Fibroblast of lung (primary cell): ENCODE measurements around the gene ASIC4. TPM values are rescaled to one million over a fixed set of nuclear protein-coding genes. Genes with fewer than 3 reads are reported as not detected.

Source experiments
- DNase-seq, 2 donors: peaks; one replicate each; pipeline versions ENCODE4 v3.0.0 to v3.0.0-alpha.2; 2010; ENCODE audit warnings: low read depth in 2 of 2
- H2AFZ ChIP-seq: 2 replicates; pipeline ENCODE4 v1.5.1; 2012; ENCODE audit warnings: low read length, control low read depth, inconsistent platforms
- H3K27ac ChIP-seq: 2 replicates; pipeline ENCODE4 v1.5.1; 2011; ENCODE audit warnings: low read length, control low read depth; ENCODE audit not compliant: insufficient read depth
- H3K27me3 ChIP-seq: 2 replicates; pipeline ENCODE4 v1.5.1; 2011; ENCODE audit warnings: mild to moderate bottlenecking, low read length; ENCODE audit not compliant: control insufficient read depth, insufficient read depth
- H3K36me3 ChIP-seq: 2 replicates; pipeline ENCODE4 v1.5.1; 2011; ENCODE audit warnings: low read length; ENCODE audit not compliant: control insufficient read depth, insufficient read depth
- H3K4me1 ChIP-seq: 2 replicates; pipeline ENCODE4 v1.5.1; 2011; ENCODE audit warnings: low read length; ENCODE audit not compliant: control insufficient read depth, insufficient read depth; ENCODE audit errors: extremely low read depth
- H3K4me2 ChIP-seq: 2 replicates; pipeline ENCODE4 v1.5.1; 2011; ENCODE audit warnings: low read length, control low read depth; ENCODE audit not compliant: insufficient read depth; ENCODE audit errors: extremely low read depth
- H3K4me3 ChIP-seq, 4 experiments: fragments of 200-600 bp in 1 of 4; sonication (generic) in 1 of 4; replicated peaks in 1 of 4; 2 replicates each; pipeline ENCODE4 v1.5.1; 2011 to 2016; ENCODE audit warnings: low read length in 4 of 4, low read depth in 3 of 4, mild to moderate bottlenecking in 3 of 4, control low read depth in 2 of 4, inconsistent platforms in 1 of 4, mixed read lengths in 1 of 4; ENCODE audit not compliant: insufficient read depth in 1 of 4; ENCODE audit errors: control extremely low read depth in 1 of 4
- H3K79me2 ChIP-seq: 2 replicates; pipeline ENCODE4 v1.5.1; 2012; ENCODE audit warnings: mild to moderate bottlenecking, low read length, inconsistent platforms; ENCODE audit not compliant: control insufficient read depth, insufficient read depth
- H3K9ac ChIP-seq: 2 replicates; pipeline ENCODE4 v1.5.1; 2011; ENCODE audit warnings: mild to moderate bottlenecking, low read length, control low read depth; ENCODE audit not compliant: insufficient read depth
- H3K9me3 ChIP-seq: 2 replicates; pipeline ENCODE4 v1.5.1; 2012; ENCODE audit warnings: low read depth, low read length; ENCODE audit not compliant: control insufficient read depth, insufficient read depth
- H4K20me1 ChIP-seq: 2 replicates; pipeline ENCODE4 v1.5.1; 2011; ENCODE audit warnings: low read length; ENCODE audit not compliant: control insufficient read depth, insufficient read depth; ENCODE audit errors: extremely low read depth
- EZH2 ChIP-seq: IDR thresholded peaks from 2 replicates; pipeline ENCODE4 v1.5.1; 2012; ENCODE audit warnings: low read length, control low read depth, mild to moderate bottlenecking; ENCODE audit errors: missing control alignments
- polyA plus RNA-seq, 2 donors: library from polyadenylated mRNA; depleted of rRNA in 1 of 2; stranded (reverse) in 1 of 2; unstranded in 1 of 2; fragments of >200 nt; gene quantifications; 2 replicates each; pipeline ENCODE4 v1.2.1, GENCODE V29; 2011 to 2012; ENCODE audit warnings: missing spikeins in 1 of 2
- total RNA-seq: library from RNA; depleted of rRNA; stranded (reverse); fragments of >200 nt; gene quantifications from 2 replicates; pipeline ENCODE4 v1.2.1, GENCODE V29; 2014
- TF ChIP-seq, protein P1 (sequence below), 2 donors: IDR thresholded peaks in 1 of 2; conservative IDR thresholded peaks in 1 of 2; 1 replicate in 1 of 2; 2 replicates in 1 of 2; pipeline ENCODE4 v1.5.1; 2011 to 2012; ENCODE audit warnings: low read length in 2 of 2, control low read depth in 1 of 2, inconsistent platforms in 1 of 2, low read depth in 1 of 2, mild to moderate bottlenecking in 1 of 2

ASIC4 gene
- total and polyA plus RNA-seq, 2 donors (not counting 1 experiment from before 2014, with no cell fraction given), result 0.33 TPM; not detected in 1

DNA sequence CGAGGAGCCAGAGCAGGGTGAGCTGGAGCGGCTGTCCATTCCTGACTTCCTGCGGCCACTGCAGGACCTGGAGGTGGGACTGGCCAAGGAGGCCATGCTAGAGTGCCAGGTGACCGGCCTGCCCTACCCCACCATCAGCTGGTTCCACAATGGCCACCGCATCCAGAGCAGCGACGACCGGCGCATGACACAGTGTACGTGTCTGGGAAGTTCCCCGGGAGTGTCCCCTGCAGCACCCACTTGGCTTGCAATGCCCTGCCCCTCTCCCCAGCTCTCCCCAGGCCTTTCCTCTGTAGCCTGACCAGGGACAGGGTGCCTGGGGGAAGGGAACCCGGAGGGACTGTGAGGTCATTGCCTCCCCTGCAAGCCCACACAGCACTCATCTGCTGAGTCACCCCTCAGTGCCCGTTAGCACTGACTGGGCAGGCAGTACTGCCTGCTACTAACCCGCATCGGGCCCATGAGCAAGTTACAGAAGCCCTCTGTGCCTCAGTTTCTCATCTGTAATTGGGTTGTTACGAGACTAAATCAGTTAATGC lies 45.0 kb upstream of the ASIC4 start:
- no peak for TF ChIP-seq EZH2
- TF ChIP-seq, protein P1, sequence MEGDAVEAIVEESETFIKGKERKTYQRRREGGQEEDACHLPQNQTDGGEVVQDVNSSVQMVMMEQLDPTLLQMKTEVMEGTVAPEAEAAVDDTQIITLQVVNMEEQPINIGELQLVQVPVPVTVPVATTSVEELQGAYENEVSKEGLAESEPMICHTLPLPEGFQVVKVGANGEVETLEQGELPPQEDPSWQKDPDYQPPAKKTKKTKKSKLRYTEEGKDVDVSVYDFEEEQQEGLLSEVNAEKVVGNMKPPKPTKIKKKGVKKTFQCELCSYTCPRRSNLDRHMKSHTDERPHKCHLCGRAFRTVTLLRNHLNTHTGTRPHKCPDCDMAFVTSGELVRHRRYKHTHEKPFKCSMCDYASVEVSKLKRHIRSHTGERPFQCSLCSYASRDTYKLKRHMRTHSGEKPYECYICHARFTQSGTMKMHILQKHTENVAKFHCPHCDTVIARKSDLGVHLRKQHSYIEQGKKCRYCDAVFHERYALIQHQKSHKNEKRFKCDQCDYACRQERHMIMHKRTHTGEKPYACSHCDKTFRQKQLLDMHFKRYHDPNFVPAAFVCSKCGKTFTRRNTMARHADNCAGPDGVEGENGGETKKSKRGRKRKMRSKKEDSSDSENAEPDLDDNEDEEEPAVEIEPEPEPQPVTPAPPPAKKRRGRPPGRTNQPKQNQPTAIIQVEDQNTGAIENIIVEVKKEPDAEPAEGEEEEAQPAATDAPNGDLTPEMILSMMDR (conservative IDR thresholded peaks at IDR 0.05 in 1 of 2, IDR thresholded peaks at IDR 0.05 in 1 of 2; ENCODE audit: low read depth in 1 of 2, low read length in 2 of 2), result no peak
- DNase-seq, result peak; percentile 40 to 81
- Histone ChIP-seq H4K20me1 (no peaks in the 10 kb centered on the region), H3K9me3 (no peaks in the 10 kb centered on the region), H3K4me1 (peaks cover 7% of the 10 kb centered on the region), H3K27ac (no peak overlapping the region), H3K4me2 (no peak overlapping the region), H3K36me3 (peaks cover 7% of the 10 kb centered on the region), H3K4me3 (no peak overlapping the region), H3K9ac (no peak overlapping the region), H2AFZ (no peak overlapping the region), H3K27me3 (no peaks in the 10 kb centered on the region), H3K79me2 (no peaks in the 10 kb centered on the region)

DNA sequence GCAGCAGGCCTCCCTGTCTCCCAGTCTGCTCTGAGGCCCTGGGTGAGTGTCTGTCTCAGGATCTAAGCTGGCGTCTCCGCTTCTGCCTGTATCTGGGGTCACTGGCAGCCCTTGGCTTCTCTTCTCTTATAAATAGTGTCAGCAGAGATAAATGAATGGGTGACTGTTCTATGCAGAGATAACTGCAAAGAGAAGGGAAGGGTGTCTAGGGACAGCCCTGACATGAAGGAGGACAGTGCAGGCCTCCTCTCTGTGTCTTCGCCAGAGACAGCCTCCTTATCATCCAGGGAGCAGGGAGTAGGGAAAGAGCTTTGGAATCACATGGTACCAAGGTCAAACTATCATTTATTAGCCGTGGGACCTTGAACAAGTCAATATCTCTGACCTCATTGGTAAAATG lies 43.9 kb upstream of the ASIC4 start:
- no peaks in the 10 kb centered on the region for H3K9me3 ChIP-seq
- DNase-seq, result no peak
- TF ChIP-seq, protein P1 (conservative IDR thresholded peaks at IDR 0.05 in 1 of 2, IDR thresholded peaks at IDR 0.05 in 1 of 2; ENCODE audit: low read depth in 1 of 2, low read length in 2 of 2), result no peak
- no peak for TF ChIP-seq EZH2
- no peak overlapping the region for H3K27ac ChIP-seq
- peaks cover 7% of the 10 kb centered on the region for H3K4me1 ChIP-seq
- peaks cover 7% of the 10 kb centered on the region for H3K36me3 ChIP-seq
- no peaks in the 10 kb centered on the region for H4K20me1 ChIP-seq
- no peaks in the 10 kb centered on the region for H3K27me3 ChIP-seq
- H3K79me2 ChIP-seq, result no peaks in the 10 kb centered on the region
- no peak overlapping the region for H2AFZ ChIP-seq
- H3K4me3 ChIP-seq, result no peak overlapping the region
- no peak overlapping the region for H3K9ac ChIP-seq
- H3K4me2 ChIP-seq, result no peak overlapping the region

DNA sequence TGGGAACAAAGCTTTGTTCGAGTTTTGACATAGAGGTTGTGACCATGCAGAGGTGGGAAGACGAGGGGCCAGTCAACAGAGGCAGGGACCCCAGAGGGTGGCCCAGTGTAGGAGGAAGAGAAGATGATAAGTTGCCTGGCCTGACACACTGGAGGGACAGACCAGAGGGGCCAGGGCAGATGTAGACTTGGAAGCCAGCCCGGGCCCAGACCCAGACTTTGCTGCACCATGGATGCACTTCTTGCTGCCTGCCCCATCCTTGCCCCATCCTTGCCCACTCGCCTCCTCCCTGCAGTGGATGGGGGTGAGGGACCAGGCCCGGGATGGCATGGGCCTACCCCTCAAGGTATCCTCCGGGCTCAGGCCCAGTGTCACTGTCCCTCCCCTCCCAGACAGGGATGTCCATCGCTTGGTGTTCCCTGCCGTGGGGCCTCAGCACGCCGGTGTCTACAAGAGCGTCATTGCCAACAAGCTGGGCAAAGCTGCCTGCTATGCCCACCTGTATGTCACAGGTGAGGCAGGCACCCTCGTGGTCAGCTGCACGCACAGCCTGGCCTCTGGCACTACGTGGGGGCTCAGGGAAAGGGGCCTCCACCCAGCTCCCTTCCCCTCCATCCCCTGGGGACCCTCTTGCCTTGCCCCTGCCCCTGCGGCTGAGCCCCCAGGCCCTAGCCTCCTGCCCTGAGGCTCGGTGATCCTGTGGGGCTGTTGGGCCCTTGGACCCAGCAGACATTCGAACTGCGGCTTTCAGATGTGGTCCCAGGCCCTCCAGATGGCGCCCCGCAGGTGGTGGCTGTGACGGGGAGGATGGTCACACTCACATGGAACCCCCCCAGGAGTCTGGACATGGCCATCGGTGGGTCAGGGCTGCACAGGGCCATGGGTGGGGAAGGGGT lies 42.6 kb upstream of the ASIC4 start:
- Histone ChIP-seq H3K9ac (no peak overlapping the region), H3K9me3 (no peaks in the 10 kb centered on the region), H3K79me2 (no peaks in the 10 kb centered on the region), H3K4me2 (no peak overlapping the region), H3K27ac (no peak overlapping the region), H3K27me3 (no peaks in the 10 kb centered on the region), H3K36me3 (peaks cover 5% of the 10 kb centered on the region), H3K4me3 (no peak overlapping the region), H2AFZ (no peak overlapping the region), H4K20me1 (no peaks in the 10 kb centered on the region), H3K4me1 (peaks cover 7% of the 10 kb centered on the region)
- TF ChIP-seq, protein P1 (conservative IDR thresholded peaks at IDR 0.05 in 1 of 2, IDR thresholded peaks at IDR 0.05 in 1 of 2; ENCODE audit: low read depth in 1 of 2, low read length in 2 of 2), result no peak
- no peak for TF ChIP-seq EZH2
- DNase-seq, result no peak
